ENCODE results near the gene SLC8A1. TPM values are rescaled to one million over a fixed set of nuclear protein-coding genes. Genes with fewer than 3 reads are reported as not detected.

Gene SLC8A1
- total RNA-seq, 1 experiment from 2014 or later, result 1.7 TPM

DNA sequence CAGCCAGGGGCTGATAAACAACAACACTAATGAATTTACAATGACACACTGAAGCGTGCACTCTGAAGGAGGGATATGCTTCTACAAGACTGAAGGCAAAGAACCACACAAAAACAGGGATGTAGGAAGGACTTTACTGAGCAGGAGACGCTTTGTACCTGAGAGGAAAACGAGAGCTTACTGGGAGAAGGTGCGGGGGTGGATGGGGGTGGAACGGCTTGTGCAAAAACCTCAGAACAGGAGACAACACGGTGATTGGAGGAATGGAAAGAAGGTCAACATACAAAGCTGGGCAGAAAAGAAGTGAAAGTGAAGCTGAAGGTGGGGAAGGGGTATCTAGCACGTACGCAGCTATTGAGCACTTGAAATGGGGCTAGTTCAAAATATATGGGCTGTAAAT, 93.1 kb downstream of the SLC8A1 start:
- Histone ChIP-seq H2BK120ac (ENCODE audit: low read depth, low read length, poor library complexity, severe bottlenecking) (no peak overlapping the region), H3K56ac (ENCODE audit: insufficient read length, low read depth, low read length) (no peak overlapping the region), H4K8ac (replicated peaks; ENCODE audit: insufficient read length, low read depth, low read length) (no peak overlapping the region), H3K4me2 (ENCODE audit: insufficient read depth, insufficient read length, low read length) (no peak overlapping the region), H3T11ph (ENCODE audit: low read length) (no peak overlapping the region), H2AFZ (ENCODE audit: low read length) (no peak overlapping the region), H2BK20ac (ENCODE audit: low read depth, low read length, poor library complexity, severe bottlenecking) (no peak overlapping the region), H3K4me1 (ENCODE audit: insufficient read depth, low read length) (no peaks in the 10 kb centered on the region), H4K91ac (ENCODE audit: insufficient read length, low read depth, low read length) (no peak overlapping the region), H2BK5ac (ENCODE audit: insufficient read length, low read length) (no peak overlapping the region), H3K27me3 (ENCODE audit: insufficient read depth, low read length) (no peaks in the 10 kb centered on the region), H3K79me1 (ENCODE audit: insufficient read depth, low read depth, low read length, poor library complexity, severe bottlenecking) (no peaks in the 10 kb centered on the region), H3K27ac (ENCODE audit: insufficient read length, low read depth, low read length) (no peak overlapping the region), H3K9me3 (ENCODE audit: control insufficient read depth, low read depth, low read length) (no peaks in the 10 kb centered on the region), H3K4ac (ENCODE audit: low read depth, low read length) (no peak overlapping the region), H3K18ac (ENCODE audit: insufficient read length, low read depth, low read length) (no peak overlapping the region), H2AK5ac (ENCODE audit: insufficient read length, low read length) (no peak overlapping the region), H3K79me2 (ENCODE audit: insufficient read depth, low read length) (no peaks in the 10 kb centered on the region), H3K23me2 (ENCODE audit: insufficient read length, low read depth, low read length, poor library complexity, severe bottlenecking) (no peaks in the 10 kb centered on the region), H4K20me1 (ENCODE audit: control insufficient read depth, insufficient read depth, insufficient read length) (no peaks in the 10 kb centered on the region), H3K9ac (ENCODE audit: extremely low read depth, insufficient read length, low read length) (no peak overlapping the region), H3K14ac (ENCODE audit: insufficient read depth, low read length) (no peak overlapping the region), H2BK15ac (ENCODE audit: low read depth, low read length) (no peak overlapping the region), H3K23ac (ENCODE audit: insufficient read length, low read depth, low read length) (no peak overlapping the region), H2BK12ac (ENCODE audit: insufficient read length, low read depth, low read length) (no peak overlapping the region), H4K5ac (ENCODE audit: insufficient read length, low read depth, low read length) (no peak overlapping the region)
- Mint-ChIP-seq H3K9me3 (no peaks in the 10 kb centered on the region), H3K27ac (peak overlapping the region in 1 of 3 experiments; percentile 23; a peak in 2 of 7 replicates), H3K36me3 (ENCODE audit: insufficient read depth in 1 of 3, low read depth in 3 of 3) (no peaks in the 10 kb centered on the region), H3K4me3 (no peak overlapping the region), H3K27me3 (ENCODE audit: low read depth) (no peaks in the 10 kb centered on the region), H3K4me1 (peaks cover 4 to 7% of the 10 kb centered on the region in 2 experiments)
- no CpG with 5 or more reads among the region's 8 CpGs for WGBS (ENCODE audit: extremely low coverage, insufficient read length, low lambda C conversion rate)
- DNase-seq, result no peak
- TF ChIP-seq, protein P1, sequence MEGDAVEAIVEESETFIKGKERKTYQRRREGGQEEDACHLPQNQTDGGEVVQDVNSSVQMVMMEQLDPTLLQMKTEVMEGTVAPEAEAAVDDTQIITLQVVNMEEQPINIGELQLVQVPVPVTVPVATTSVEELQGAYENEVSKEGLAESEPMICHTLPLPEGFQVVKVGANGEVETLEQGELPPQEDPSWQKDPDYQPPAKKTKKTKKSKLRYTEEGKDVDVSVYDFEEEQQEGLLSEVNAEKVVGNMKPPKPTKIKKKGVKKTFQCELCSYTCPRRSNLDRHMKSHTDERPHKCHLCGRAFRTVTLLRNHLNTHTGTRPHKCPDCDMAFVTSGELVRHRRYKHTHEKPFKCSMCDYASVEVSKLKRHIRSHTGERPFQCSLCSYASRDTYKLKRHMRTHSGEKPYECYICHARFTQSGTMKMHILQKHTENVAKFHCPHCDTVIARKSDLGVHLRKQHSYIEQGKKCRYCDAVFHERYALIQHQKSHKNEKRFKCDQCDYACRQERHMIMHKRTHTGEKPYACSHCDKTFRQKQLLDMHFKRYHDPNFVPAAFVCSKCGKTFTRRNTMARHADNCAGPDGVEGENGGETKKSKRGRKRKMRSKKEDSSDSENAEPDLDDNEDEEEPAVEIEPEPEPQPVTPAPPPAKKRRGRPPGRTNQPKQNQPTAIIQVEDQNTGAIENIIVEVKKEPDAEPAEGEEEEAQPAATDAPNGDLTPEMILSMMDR (conservative IDR thresholded peaks at IDR 0.05), result no peak

All from H9 (cell line).